Fibroblast of lung (primary cell): ENCODE measurements around the gene ZNF283. TPM values are rescaled to one million over a fixed set of nuclear protein-coding genes. Genes with fewer than 3 reads are reported as not detected.
"Not testable (repeated sequence)": the region's sequence is repeated elsewhere in the genome, so short reads cannot be mapped to it uniquely, and the experiment has no call there.

Experiments
- DNase-seq, 2 donors: peaks; one replicate each; pipeline versions ENCODE4 v3.0.0 to v3.0.0-alpha.2; 2010; ENCODE audit warnings: low read depth in 2 of 2
- H2AFZ ChIP-seq: 2 replicates; pipeline ENCODE4 v1.5.1; 2012; ENCODE audit warnings: low read length, control low read depth, inconsistent platforms
- H3K27ac ChIP-seq: 2 replicates; pipeline ENCODE4 v1.5.1; 2011; ENCODE audit warnings: low read length, control low read depth; ENCODE audit not compliant: insufficient read depth
- H3K27me3 ChIP-seq: 2 replicates; pipeline ENCODE4 v1.5.1; 2011; ENCODE audit warnings: mild to moderate bottlenecking, low read length; ENCODE audit not compliant: control insufficient read depth, insufficient read depth
- H3K36me3 ChIP-seq: 2 replicates; pipeline ENCODE4 v1.5.1; 2011; ENCODE audit warnings: low read length; ENCODE audit not compliant: control insufficient read depth, insufficient read depth
- H3K4me1 ChIP-seq: 2 replicates; pipeline ENCODE4 v1.5.1; 2011; ENCODE audit warnings: low read length; ENCODE audit not compliant: control insufficient read depth, insufficient read depth; ENCODE audit errors: extremely low read depth
- H3K4me2 ChIP-seq: 2 replicates; pipeline ENCODE4 v1.5.1; 2011; ENCODE audit warnings: low read length, control low read depth; ENCODE audit not compliant: insufficient read depth; ENCODE audit errors: extremely low read depth
- H3K4me3 ChIP-seq, 4 experiments: fragments of 200-600 bp in 1 of 4; sonication (generic) in 1 of 4; replicated peaks in 1 of 4; 2 replicates each; pipeline ENCODE4 v1.5.1; 2011 to 2016; ENCODE audit warnings: low read length in 4 of 4, low read depth in 3 of 4, mild to moderate bottlenecking in 3 of 4, control low read depth in 2 of 4, inconsistent platforms in 1 of 4, mixed read lengths in 1 of 4; ENCODE audit not compliant: insufficient read depth in 1 of 4; ENCODE audit errors: control extremely low read depth in 1 of 4
- H3K79me2 ChIP-seq: 2 replicates; pipeline ENCODE4 v1.5.1; 2012; ENCODE audit warnings: mild to moderate bottlenecking, low read length, inconsistent platforms; ENCODE audit not compliant: control insufficient read depth, insufficient read depth
- H3K9ac ChIP-seq: 2 replicates; pipeline ENCODE4 v1.5.1; 2011; ENCODE audit warnings: mild to moderate bottlenecking, low read length, control low read depth; ENCODE audit not compliant: insufficient read depth
- H3K9me3 ChIP-seq: 2 replicates; pipeline ENCODE4 v1.5.1; 2012; ENCODE audit warnings: low read depth, low read length; ENCODE audit not compliant: control insufficient read depth, insufficient read depth
- H4K20me1 ChIP-seq: 2 replicates; pipeline ENCODE4 v1.5.1; 2011; ENCODE audit warnings: low read length; ENCODE audit not compliant: control insufficient read depth, insufficient read depth; ENCODE audit errors: extremely low read depth
- EZH2 ChIP-seq: IDR thresholded peaks from 2 replicates; pipeline ENCODE4 v1.5.1; 2012; ENCODE audit warnings: low read length, control low read depth, mild to moderate bottlenecking; ENCODE audit errors: missing control alignments
- polyA plus RNA-seq, 2 donors: library from polyadenylated mRNA; depleted of rRNA in 1 of 2; stranded (reverse) in 1 of 2; unstranded in 1 of 2; fragments of >200 nt; gene quantifications; 2 replicates each; pipeline ENCODE4 v1.2.1, GENCODE V29; 2011 to 2012; ENCODE audit warnings: missing spikeins in 1 of 2
- total RNA-seq: library from RNA; depleted of rRNA; stranded (reverse); fragments of >200 nt; gene quantifications from 2 replicates; pipeline ENCODE4 v1.2.1, GENCODE V29; 2014
- TF ChIP-seq, protein P1 (sequence below), 2 donors: IDR thresholded peaks in 1 of 2; conservative IDR thresholded peaks in 1 of 2; 1 replicate in 1 of 2; 2 replicates in 1 of 2; pipeline ENCODE4 v1.5.1; 2011 to 2012; ENCODE audit warnings: low read length in 2 of 2, control low read depth in 1 of 2, inconsistent platforms in 1 of 2, low read depth in 1 of 2, mild to moderate bottlenecking in 1 of 2

The ZNF283 gene
- total and polyA plus RNA-seq, 2 donors (not counting 1 experiment from before 2014, with no cell fraction given), result 5.8 to 15.2 TPM

DNA sequence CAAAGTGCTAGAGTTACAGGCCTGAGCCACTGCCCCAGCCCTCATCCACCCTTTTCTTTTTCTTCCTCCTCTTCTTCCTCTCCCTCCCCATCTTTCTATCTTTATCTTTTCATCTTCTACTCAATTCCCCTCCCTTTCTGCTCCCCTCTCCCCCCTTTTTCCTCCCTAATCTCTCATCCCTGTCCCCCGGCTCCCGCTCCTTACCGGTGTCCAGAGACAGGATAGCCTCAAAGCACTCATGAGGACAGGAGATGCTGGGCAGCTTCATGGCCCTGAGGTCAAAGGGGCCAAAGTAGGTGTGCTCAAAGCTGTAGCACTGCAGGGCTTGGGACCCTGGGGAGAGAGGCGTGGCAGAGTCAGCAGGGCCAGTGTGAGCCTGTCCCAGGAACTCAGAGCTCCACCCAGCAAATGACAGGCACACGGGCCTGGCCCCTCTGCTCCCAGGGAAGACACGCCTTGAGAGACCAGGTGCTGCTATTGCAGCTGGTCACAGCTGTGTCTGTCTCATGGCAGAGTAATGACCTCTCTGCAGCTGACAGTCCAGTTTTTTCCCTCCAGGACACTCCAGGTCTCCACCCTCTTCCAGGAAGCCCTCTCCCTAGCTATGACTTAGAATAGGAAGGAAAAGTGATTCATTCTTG is 27.5 kb upstream of the ZNF283 start:
- Histone ChIP-seq H3K79me2 (no peaks in the 10 kb centered on the region), H3K27ac (no peak overlapping the region), H3K9me3 (no peaks in the 10 kb centered on the region), H3K4me2 (no peak overlapping the region), H3K27me3 (peaks cover 16% of the 10 kb centered on the region), H3K4me3 (no peak overlapping the region), H4K20me1 (no peaks in the 10 kb centered on the region), H3K36me3 (no peaks in the 10 kb centered on the region), H2AFZ (no peak overlapping the region), H3K9ac (no peak overlapping the region), H3K4me1 (no peaks in the 10 kb centered on the region)
- no peak for TF ChIP-seq EZH2
- TF ChIP-seq, protein P1, sequence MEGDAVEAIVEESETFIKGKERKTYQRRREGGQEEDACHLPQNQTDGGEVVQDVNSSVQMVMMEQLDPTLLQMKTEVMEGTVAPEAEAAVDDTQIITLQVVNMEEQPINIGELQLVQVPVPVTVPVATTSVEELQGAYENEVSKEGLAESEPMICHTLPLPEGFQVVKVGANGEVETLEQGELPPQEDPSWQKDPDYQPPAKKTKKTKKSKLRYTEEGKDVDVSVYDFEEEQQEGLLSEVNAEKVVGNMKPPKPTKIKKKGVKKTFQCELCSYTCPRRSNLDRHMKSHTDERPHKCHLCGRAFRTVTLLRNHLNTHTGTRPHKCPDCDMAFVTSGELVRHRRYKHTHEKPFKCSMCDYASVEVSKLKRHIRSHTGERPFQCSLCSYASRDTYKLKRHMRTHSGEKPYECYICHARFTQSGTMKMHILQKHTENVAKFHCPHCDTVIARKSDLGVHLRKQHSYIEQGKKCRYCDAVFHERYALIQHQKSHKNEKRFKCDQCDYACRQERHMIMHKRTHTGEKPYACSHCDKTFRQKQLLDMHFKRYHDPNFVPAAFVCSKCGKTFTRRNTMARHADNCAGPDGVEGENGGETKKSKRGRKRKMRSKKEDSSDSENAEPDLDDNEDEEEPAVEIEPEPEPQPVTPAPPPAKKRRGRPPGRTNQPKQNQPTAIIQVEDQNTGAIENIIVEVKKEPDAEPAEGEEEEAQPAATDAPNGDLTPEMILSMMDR (conservative IDR thresholded peaks at IDR 0.05 in 1 of 2, IDR thresholded peaks at IDR 0.05 in 1 of 2; ENCODE audit: low read depth in 1 of 2, low read length in 2 of 2), result no peak
- no peak for DNase-seq

DNA sequence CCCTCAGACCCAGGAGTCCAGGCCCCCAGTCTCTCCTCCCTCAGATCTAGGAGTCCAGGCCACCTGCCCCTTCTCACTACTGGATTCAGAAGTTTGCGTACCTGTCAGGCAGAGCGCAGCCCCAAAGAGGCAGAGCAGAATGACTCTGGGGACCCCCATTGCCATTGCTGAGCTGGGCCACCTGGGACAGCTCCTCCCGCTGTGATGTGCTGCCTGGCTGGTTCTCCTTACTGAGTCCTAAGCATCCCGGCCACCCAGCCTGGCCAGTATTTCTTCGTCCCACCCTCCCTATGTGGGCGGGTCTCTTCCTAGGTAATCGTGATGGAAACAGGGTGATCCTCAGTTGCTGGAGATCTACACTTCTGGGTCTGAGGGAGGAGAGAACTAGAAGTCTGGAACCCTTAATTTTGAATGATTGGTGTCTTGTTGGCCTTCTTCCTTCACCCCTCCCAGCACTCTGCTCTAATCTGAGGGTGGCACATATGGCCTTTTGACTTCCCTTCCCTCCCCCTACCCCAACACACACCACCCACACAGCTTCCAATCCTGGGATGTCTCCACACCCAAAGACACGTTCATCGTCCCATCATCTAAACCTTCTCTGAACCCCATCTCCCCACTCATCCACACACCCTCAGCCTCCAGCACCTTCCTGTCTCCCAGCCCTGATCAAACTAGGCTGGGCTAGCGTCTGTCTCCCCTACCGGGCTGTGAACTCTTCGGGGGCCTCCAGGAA is 24.7 kb upstream of the ZNF283 start, which contains the start of gene LYPD5:
Gene LYPD5, minus strand, starts transcription at position 232 of the 736 bp plus-strand sequence. Its CDS starts 67 bp downstream, at position 165.
- TF ChIP-seq EZH2, result no peak
- TF ChIP-seq, protein P1 (conservative IDR thresholded peaks at IDR 0.05 in 1 of 2, IDR thresholded peaks at IDR 0.05 in 1 of 2; ENCODE audit: low read depth in 1 of 2, low read length in 2 of 2), result no peak
- DNase-seq, result no peak
- H3K27ac ChIP-seq, result no peak within 1 kb of the TSS

DNA sequence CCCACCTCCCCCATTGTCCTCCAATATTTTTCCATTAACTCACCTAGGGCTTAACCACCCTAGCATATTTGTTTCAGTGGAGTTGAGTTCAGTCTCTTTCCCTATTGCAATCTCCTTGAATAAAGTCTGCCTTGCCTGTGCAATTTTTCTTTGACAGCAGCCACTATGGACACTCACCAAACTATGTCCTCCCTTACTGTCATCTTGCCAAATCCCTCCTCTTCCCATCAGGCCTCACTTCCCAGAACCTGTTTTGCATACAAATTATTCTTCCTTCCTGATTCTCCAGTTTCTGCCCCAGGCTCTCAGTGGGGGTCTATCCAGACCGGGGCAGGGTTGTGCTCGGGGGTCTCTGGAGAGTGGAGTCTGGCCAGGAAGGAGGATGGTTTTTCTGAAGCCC is 22.7 kb upstream of the ZNF283 start:
- Histone ChIP-seq H3K27me3 (no peaks in the 10 kb centered on the region), H3K4me3 (no peak overlapping the region), H2AFZ (no peak overlapping the region), H3K4me1 (no peaks in the 10 kb centered on the region), H3K27ac (no peak overlapping the region), H3K36me3 (no peaks in the 10 kb centered on the region), H3K79me2 (no peaks in the 10 kb centered on the region), H3K9ac (no peak overlapping the region), H4K20me1 (no peaks in the 10 kb centered on the region), H3K9me3 (no peaks in the 10 kb centered on the region), H3K4me2 (no peak overlapping the region)
- DNase-seq, result no peak
- no peak for TF ChIP-seq EZH2
- TF ChIP-seq, protein P1 (conservative IDR thresholded peaks at IDR 0.05 in 1 of 2, IDR thresholded peaks at IDR 0.05 in 1 of 2; ENCODE audit: low read depth in 1 of 2, low read length in 2 of 2), result no peak

More for the DNA sequence above, 24.7 kb upstream of the ZNF283 start, which contains the start of gene LYPD5:
- H4K20me1 ChIP-seq, result no peaks in the 10 kb centered on the region
- H3K9ac ChIP-seq, result no peak within 1 kb of the TSS
- H3K9me3 ChIP-seq, result no peaks in the 10 kb centered on the region
- no peak within 1 kb of the TSS for H3K4me2 ChIP-seq
- no peak within 1 kb of the TSS for H3K4me3 ChIP-seq
- H3K4me1 ChIP-seq, result no peaks in the 10 kb centered on the region
- no peaks in the 10 kb centered on the region for H3K79me2 ChIP-seq
- H2AFZ ChIP-seq, result no peak within 1 kb of the TSS
- H3K27me3 ChIP-seq, result peaks cover 3% of the 10 kb centered on the region
- no peaks in the 10 kb centered on the region for H3K36me3 ChIP-seq

DNA sequence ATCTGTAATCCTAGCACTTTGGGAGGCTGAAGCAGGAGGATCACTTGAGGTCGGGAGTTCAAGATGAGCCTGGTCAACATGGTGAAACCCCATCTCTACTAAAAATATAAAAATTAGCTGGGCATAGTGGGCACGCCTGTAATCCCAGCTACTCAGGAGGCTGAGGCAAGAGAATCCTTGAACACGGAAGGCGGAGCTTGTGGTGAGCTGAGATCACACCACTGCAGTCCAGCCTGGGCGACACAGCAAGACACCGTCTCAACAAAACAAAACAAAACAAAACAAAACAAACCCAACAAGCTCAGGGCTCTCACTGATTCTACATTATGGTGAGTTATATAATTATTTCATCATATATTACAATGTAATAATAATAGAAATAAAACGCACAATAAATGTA is 20.7 kb upstream of the ZNF283 start:
- not testable (repeated sequence) for H3K4me2 ChIP-seq, H3K4me3 ChIP-seq, H2AFZ ChIP-seq, H3K9ac ChIP-seq, DNase-seq, H3K27ac ChIP-seq, H4K20me1 ChIP-seq, H3K4me1 ChIP-seq, H3K9me3 ChIP-seq, H3K79me2 ChIP-seq, H3K36me3 ChIP-seq, H3K27me3 ChIP-seq
